Testis (tissue), 2 donors: ENCODE results near the gene TSPAN2.

Source experiments
- POLR2A ChIP-seq: fragments of 450-650 bp; IDR thresholded peaks from one replicate; pipeline ENCODE4 v1.6.1; 2017; ENCODE audit warnings: antibody characterized with exemption, mild to moderate bottlenecking, moderate library complexity
- TF ChIP-seq, protein P1 (sequence below), 3 experiments: fragments of 450-650 bp in 2 of 3; fragments of 200-600 bp in 1 of 3; sonication (generic) in 1 of 3; IDR thresholded peaks; one replicate each; pipeline ENCODE4 v1.5.1; 2016 to 2019; ENCODE audit warnings: antibody characterized with exemption in 3 of 3, mild to moderate bottlenecking in 2 of 3, moderate library complexity in 1 of 3

DNA sequence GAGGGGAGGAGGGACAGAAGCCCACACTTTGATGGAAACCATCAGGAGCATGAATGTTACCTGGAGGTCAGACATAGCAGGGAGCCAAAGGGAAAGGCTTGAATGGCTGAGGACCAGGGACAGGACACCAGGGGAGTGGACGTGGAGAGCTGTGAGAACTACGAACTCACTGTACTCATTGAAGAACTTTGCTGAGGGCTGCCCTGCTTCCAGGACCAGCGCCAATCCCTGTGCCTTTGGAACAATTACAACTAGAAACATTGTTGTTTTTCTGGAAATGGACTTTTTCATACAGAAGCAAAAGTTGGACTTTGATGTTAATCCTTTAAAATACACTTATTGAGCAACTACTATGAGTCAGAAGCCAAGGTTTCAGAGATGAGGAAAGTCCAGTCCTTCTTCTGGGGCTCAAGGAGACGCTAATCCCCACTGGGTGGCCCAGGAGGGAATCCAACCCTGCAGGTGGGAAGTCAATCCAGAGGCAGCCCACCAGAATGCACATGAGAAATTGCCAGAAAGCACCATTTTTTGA, 12.9 kb downstream of the TSPAN2 start:
- TF ChIP-seq, protein P1, sequence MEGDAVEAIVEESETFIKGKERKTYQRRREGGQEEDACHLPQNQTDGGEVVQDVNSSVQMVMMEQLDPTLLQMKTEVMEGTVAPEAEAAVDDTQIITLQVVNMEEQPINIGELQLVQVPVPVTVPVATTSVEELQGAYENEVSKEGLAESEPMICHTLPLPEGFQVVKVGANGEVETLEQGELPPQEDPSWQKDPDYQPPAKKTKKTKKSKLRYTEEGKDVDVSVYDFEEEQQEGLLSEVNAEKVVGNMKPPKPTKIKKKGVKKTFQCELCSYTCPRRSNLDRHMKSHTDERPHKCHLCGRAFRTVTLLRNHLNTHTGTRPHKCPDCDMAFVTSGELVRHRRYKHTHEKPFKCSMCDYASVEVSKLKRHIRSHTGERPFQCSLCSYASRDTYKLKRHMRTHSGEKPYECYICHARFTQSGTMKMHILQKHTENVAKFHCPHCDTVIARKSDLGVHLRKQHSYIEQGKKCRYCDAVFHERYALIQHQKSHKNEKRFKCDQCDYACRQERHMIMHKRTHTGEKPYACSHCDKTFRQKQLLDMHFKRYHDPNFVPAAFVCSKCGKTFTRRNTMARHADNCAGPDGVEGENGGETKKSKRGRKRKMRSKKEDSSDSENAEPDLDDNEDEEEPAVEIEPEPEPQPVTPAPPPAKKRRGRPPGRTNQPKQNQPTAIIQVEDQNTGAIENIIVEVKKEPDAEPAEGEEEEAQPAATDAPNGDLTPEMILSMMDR (IDR thresholded peaks at IDR 0.05): no peak
- no peak for TF ChIP-seq POLR2A
